Measurements from ENCODE around the gene MAG. TPM values are rescaled to one million over a fixed set of nuclear protein-coding genes. Genes with fewer than 3 reads are reported as not detected.

MAG gene
- total RNA-seq, 1 donor from 2014 or later = not detected

DNA sequence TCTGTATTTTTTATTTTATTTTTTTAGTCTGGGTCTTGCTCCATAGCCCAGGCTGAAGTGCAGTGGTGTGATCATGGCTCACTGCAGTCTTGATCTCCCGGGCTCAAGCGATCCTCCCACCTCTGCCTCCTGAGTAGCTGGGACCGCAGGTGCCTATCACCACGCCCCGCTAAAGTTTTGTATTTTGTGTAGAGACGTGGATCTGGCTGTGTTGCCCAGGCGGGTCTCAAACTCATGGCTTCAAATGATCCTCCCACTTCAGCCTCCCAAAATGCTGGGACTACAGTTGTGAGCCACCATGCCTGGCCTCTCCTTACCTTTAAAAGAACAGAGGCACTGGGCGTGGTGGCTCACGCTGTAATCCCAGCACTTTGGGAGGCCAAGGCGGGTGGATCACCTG is 4.2 kb upstream of the MAG start:
- Mint-ChIP-seq H3K4me1 (ENCODE audit: low read depth) (no peaks in the 10 kb centered on the region), H3K27ac (ENCODE audit: unreplicated experiment) (no peak overlapping the region)
- TF ChIP-seq, protein P1, sequence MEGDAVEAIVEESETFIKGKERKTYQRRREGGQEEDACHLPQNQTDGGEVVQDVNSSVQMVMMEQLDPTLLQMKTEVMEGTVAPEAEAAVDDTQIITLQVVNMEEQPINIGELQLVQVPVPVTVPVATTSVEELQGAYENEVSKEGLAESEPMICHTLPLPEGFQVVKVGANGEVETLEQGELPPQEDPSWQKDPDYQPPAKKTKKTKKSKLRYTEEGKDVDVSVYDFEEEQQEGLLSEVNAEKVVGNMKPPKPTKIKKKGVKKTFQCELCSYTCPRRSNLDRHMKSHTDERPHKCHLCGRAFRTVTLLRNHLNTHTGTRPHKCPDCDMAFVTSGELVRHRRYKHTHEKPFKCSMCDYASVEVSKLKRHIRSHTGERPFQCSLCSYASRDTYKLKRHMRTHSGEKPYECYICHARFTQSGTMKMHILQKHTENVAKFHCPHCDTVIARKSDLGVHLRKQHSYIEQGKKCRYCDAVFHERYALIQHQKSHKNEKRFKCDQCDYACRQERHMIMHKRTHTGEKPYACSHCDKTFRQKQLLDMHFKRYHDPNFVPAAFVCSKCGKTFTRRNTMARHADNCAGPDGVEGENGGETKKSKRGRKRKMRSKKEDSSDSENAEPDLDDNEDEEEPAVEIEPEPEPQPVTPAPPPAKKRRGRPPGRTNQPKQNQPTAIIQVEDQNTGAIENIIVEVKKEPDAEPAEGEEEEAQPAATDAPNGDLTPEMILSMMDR (IDR thresholded peaks at IDR 0.05) = no peak

DNA sequence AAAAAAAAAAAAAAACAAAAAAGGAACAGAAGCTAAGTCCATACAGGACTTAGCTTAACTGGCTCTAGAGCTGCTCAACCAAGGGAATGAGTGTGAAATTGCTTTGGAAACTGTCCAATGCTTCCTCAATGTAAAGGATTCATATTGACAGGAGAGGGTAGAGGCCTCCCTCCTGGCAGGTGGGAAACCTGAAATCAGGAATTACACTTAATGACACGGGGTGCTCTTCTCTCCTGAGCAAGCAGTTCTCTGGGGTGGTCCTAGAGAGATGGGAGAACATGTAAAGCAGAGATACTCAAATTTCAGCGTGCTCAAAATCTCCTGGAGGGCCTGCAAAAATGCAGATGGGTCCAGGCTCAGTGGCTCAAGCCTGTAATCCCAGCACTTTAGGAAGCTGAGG is 3.6 kb upstream of the MAG start:
- Mint-ChIP-seq H3K4me1 (ENCODE audit: low read depth) (no peaks in the 10 kb centered on the region), H3K4me3 (ENCODE audit: unreplicated experiment) (no peak overlapping the region), H3K36me3 (ENCODE audit: low read depth) (no peaks in the 10 kb centered on the region), H3K9me3 (ENCODE audit: low read depth) (no peaks in the 10 kb centered on the region), H3K27ac (ENCODE audit: unreplicated experiment) (no peak overlapping the region), H3K27me3 (ENCODE audit: low read depth) (peaks cover 35% of the 10 kb centered on the region)
- DNase-seq (ENCODE audit: low spot score) = no peak
- TF ChIP-seq, protein P1 (IDR thresholded peaks at IDR 0.05) = no peak

More for the DNA sequence above, 4.2 kb upstream of the MAG start:
- no peaks in the 10 kb centered on the region for H3K9me3 Mint-ChIP-seq (ENCODE audit: low read depth)
- no peak overlapping the region for H3K4me3 Mint-ChIP-seq (ENCODE audit: unreplicated experiment)
- H3K36me3 Mint-ChIP-seq (ENCODE audit: low read depth) = no peaks in the 10 kb centered on the region
- DNase-seq (ENCODE audit: low spot score) = no peak
- peaks cover 35% of the 10 kb centered on the region for H3K27me3 Mint-ChIP-seq (ENCODE audit: low read depth)

- TF ChIP-seq, protein P1 (IDR thresholded peaks at IDR 0.05) = no peak
- DNase-seq (ENCODE audit: low spot score) = no peak
- H3K4me3 Mint-ChIP-seq (ENCODE audit: unreplicated experiment) = no peak overlapping the region
- no peaks in the 10 kb centered on the region for H3K4me1 Mint-ChIP-seq (ENCODE audit: low read depth)
- peaks cover 35% of the 10 kb centered on the region for H3K27me3 Mint-ChIP-seq (ENCODE audit: low read depth)
- no peaks in the 10 kb centered on the region for H3K9me3 Mint-ChIP-seq (ENCODE audit: low read depth)
- H3K36me3 Mint-ChIP-seq (ENCODE audit: low read depth) = no peaks in the 10 kb centered on the region
- H3K27ac Mint-ChIP-seq (ENCODE audit: unreplicated experiment) = no peak overlapping the region
Observed at GRCh38 chr19:35288906-35289305, 3.1 kb upstream of the MAG start.

- no peaks in the 10 kb centered on the region for H3K36me3 Mint-ChIP-seq (ENCODE audit: low read depth)
- no peak overlapping the region for H3K4me3 Mint-ChIP-seq (ENCODE audit: unreplicated experiment)
- no peaks in the 10 kb centered on the region for H3K4me1 Mint-ChIP-seq (ENCODE audit: low read depth)
- no peak overlapping the region for H3K27ac Mint-ChIP-seq (ENCODE audit: unreplicated experiment)
- no peaks in the 10 kb centered on the region for H3K9me3 Mint-ChIP-seq (ENCODE audit: low read depth)
- H3K27me3 Mint-ChIP-seq (ENCODE audit: low read depth) = peaks cover 36% of the 10 kb centered on the region
- no peak for DNase-seq (ENCODE audit: low spot score)
- TF ChIP-seq, protein P1 (IDR thresholded peaks at IDR 0.05) = no peak
Observed at GRCh38 chr19:35290381-35291127, 1.4 kb upstream of the MAG start.

DNA sequence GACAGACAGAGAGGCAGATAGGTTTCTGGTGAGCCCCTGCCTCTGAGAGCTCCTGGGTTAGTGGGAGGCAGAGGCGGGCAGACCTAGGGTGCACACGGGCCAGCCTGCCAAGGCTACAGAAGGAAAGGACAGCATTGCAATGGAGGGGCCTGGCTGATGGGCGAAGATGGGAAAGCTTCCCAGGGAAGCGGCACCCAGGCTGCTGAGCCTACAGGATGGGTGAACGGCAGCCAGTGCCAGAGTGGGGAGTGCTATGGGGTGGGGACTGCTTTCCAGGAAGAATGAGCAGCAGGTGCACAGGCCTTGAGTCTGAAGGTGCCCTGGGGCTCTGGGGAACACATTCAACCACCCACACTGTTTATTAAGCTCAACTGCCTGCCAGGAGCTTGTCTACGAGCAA is 702 bp upstream of the MAG start:
- Mint-ChIP-seq H3K27me3 (ENCODE audit: low read depth) (peaks cover 36% of the 10 kb centered on the region), H3K4me1 (ENCODE audit: low read depth) (no peaks in the 10 kb centered on the region), H3K4me3 (ENCODE audit: unreplicated experiment) (no peak overlapping the region), H3K27ac (ENCODE audit: unreplicated experiment) (no peak overlapping the region), H3K9me3 (ENCODE audit: low read depth) (no peaks in the 10 kb centered on the region), H3K36me3 (ENCODE audit: low read depth) (no peaks in the 10 kb centered on the region)
- no peak for DNase-seq (ENCODE audit: low spot score)
- TF ChIP-seq, protein P1 (IDR thresholded peaks at IDR 0.05) = no peak
